ENCODE data around the gene PTK6.
"Not testable (repeated sequence)": the region's sequence is repeated elsewhere in the genome, so short reads cannot be mapped to it uniquely, and the experiment has no call there.

The PTK6 gene

GRCh38 chr20:63520934-63521601 is 16.1 kb downstream of the PTK6 start:
- Histone ChIP-seq H3K9me3 (ENCODE audit: control insufficient read depth, insufficient read depth, low read depth, low read length) (peaks cover 6% of the 10 kb centered on the region), H3K27me3 (ENCODE audit: control insufficient read depth, insufficient read depth, low read length) (peaks cover 14% of the 10 kb centered on the region), H3K4me3 (ENCODE audit: low read depth, low read length) (peak overlapping the region; percentile 79), H3K9ac (ENCODE audit: low read length) (peak overlapping the region; percentile 75), H3K27ac (ENCODE audit: low read depth, low read length) (peak overlapping the region; percentile 62; the same call in 1 of the 2 replicates), H3K36me3 (ENCODE audit: control insufficient read depth, insufficient read depth, low read length) (peaks cover 19% of the 10 kb centered on the region), H3K4me1 (ENCODE audit: control insufficient read depth, insufficient read depth, low read length) (peaks cover 10% of the 10 kb centered on the region)

- Histone ChIP-seq H3K4me3 (ENCODE audit: low read depth, low read length) (peak within 1 kb of the TSS; percentile 79), H3K4me1 (ENCODE audit: control insufficient read depth, insufficient read depth, low read length) (peaks cover 10% of the 10 kb centered on the region), H3K36me3 (ENCODE audit: control insufficient read depth, insufficient read depth, low read length) (peaks cover 19% of the 10 kb centered on the region), H3K27ac (ENCODE audit: low read depth, low read length) (peak within 1 kb of the TSS; percentile 71; the same call in 1 of the 2 replicates), H3K9ac (ENCODE audit: low read length) (peak within 1 kb of the TSS; percentile 75), H3K27me3 (ENCODE audit: control insufficient read depth, insufficient read depth, low read length) (peaks cover 14% of the 10 kb centered on the region), H3K9me3 (ENCODE audit: control insufficient read depth, insufficient read depth, low read depth, low read length) (peaks cover 6% of the 10 kb centered on the region)
Measured at GRCh38 chr20:63520504-63520933, 16.7 kb downstream of the PTK6 start, which contains the start of gene PPDPF. Gene PPDPF (plus strand): TSS chr20:63520765. CDS start chr20:63521309, 544 bp downstream.

DNA sequence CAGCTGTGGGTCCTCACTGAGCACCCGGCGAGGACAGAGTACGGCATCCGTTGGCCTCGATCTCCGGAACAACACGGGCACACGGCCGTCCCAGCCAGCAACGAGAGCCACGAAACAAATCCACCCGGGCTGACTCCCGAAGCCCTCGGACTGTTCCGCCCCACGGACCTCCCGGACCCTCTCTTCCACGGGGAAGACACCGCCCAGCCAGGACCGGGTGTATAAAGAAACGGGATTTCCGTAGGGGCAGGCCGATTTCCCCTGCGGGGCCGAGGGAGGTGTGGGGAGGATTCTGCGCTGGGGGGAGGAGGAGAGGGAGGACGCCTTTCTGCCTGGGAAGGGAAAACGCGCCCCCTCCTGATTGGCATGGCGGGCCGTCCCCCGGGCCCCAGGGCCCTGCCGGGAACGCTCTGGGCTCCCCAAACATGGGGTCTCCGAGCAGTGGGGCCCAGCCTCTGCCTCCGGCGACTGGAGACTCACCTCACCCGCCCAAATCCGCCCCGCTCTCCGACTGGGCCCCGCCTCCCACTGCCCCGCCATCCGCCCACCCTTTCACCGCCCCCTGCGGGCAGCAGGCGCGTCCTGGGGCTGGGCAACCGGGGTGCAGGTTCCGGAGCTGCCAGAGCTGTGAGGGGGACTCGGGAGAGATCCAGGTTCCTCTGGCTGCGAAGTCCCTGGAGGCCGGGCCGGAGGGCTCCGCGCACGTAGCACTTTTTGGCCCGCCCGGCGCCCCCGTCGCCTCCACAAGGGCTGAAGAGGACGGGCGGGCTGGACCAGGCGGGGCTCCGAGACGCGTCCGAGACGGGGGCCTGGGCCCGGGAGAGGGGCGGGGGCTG is 17.3 kb downstream of the PTK6 start:
- Histone ChIP-seq H3K4me3 (ENCODE audit: low read depth, low read length) (peak overlapping the region; percentile 79), H3K27ac (ENCODE audit: low read depth, low read length) (peak overlapping the region; percentile 71; the same call in 1 of the 2 replicates), H3K27me3 (ENCODE audit: control insufficient read depth, insufficient read depth, low read length) (peaks cover 14% of the 10 kb centered on the region), H3K36me3 (ENCODE audit: control insufficient read depth, insufficient read depth, low read length) (peaks cover 19% of the 10 kb centered on the region), H3K9me3 (ENCODE audit: control insufficient read depth, insufficient read depth, low read depth, low read length) (peaks cover 6% of the 10 kb centered on the region), H3K9ac (ENCODE audit: low read length) (peak overlapping the region; percentile 54), H3K4me1 (ENCODE audit: control insufficient read depth, insufficient read depth, low read length) (peaks cover 10% of the 10 kb centered on the region)

- Histone ChIP-seq H3K36me3 (ENCODE audit: control insufficient read depth, insufficient read depth, low read length) (peaks cover 19% of the 10 kb centered on the region), H3K9me3 (ENCODE audit: control insufficient read depth, insufficient read depth, low read depth, low read length) (peaks cover 9% of the 10 kb centered on the region), H3K9ac (ENCODE audit: low read length) (peak overlapping the region; percentile 49), H3K27me3 (ENCODE audit: control insufficient read depth, insufficient read depth, low read length) (peaks cover 14% of the 10 kb centered on the region), H3K27ac (ENCODE audit: low read depth, low read length) (no peak overlapping the region), H3K4me1 (ENCODE audit: control insufficient read depth, insufficient read depth, low read length) (peaks cover 10% of the 10 kb centered on the region), H3K4me3 (ENCODE audit: low read depth, low read length) (peak overlapping the region; percentile 79)
Measured at GRCh38 chr20:63518946-63519667, 18.1 kb downstream of the PTK6 start.

GRCh38 chr20:63518351-63518861 is 18.8 kb downstream of the PTK6 start:
- H3K27me3 ChIP-seq (ENCODE audit: control insufficient read depth, insufficient read depth, low read length), result peaks cover 14% of the 10 kb centered on the region
- H3K9me3 ChIP-seq (ENCODE audit: control insufficient read depth, insufficient read depth, low read depth, low read length), result peaks cover 9% of the 10 kb centered on the region
- peaks cover 15% of the 10 kb centered on the region for H3K36me3 ChIP-seq (ENCODE audit: control insufficient read depth, insufficient read depth, low read length)
- H3K4me1 ChIP-seq (ENCODE audit: control insufficient read depth, insufficient read depth, low read length), result peaks cover 10% of the 10 kb centered on the region
- H3K27ac ChIP-seq (ENCODE audit: low read depth, low read length), result no peak overlapping the region
- H3K4me3 ChIP-seq (ENCODE audit: low read depth, low read length), result no peak overlapping the region
- no peak overlapping the region for H3K9ac ChIP-seq (ENCODE audit: low read length)

- H3K9me3 ChIP-seq (ENCODE audit: control insufficient read depth, insufficient read depth, low read depth, low read length), result 0 out of 2 replicates have a peak, but pooled peaks cover 3% of the 10 kb centered on the region
- H3K4me3 ChIP-seq (ENCODE audit: low read depth, low read length), result no peak overlapping the region
- peaks cover 10% of the 10 kb centered on the region for H3K4me1 ChIP-seq (ENCODE audit: control insufficient read depth, insufficient read depth, low read length)
- H3K27me3 ChIP-seq (ENCODE audit: control insufficient read depth, insufficient read depth, low read length), result peaks cover 14% of the 10 kb centered on the region
- no peak overlapping the region for H3K9ac ChIP-seq (ENCODE audit: low read length)
- peaks cover 8% of the 10 kb centered on the region for H3K36me3 ChIP-seq (ENCODE audit: control insufficient read depth, insufficient read depth, low read length)
- no peak overlapping the region for H3K27ac ChIP-seq (ENCODE audit: low read depth, low read length)
Measured at GRCh38 chr20:63517376-63518309, 19.5 kb downstream of the PTK6 start.

DNA sequence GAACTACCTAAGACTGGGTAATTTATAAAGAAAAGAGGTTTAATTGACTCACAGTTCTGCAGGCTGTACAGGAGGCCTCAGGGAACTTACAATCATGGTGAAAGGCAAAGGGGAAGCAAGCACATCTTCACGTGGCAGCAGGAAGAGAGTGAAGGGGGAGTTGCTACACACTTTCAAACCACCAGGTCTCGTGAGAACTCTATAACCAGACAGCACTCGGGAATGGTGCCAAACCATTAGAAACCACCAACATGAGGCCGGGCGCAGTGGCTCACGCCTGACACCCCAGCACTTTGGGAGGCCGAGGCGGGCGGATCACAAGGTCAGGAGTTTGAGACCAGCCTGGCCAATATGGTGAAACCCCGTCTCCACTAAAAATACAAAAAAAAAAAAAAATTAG is 22.7 kb downstream of the PTK6 start:
- H3K4me1 ChIP-seq (ENCODE audit: control insufficient read depth, insufficient read depth, low read length); H3K9me3 ChIP-seq (ENCODE audit: control insufficient read depth, insufficient read depth, low read depth, low read length); H3K27ac ChIP-seq (ENCODE audit: low read depth, low read length); H3K36me3 ChIP-seq (ENCODE audit: control insufficient read depth, insufficient read depth, low read length); H3K9ac ChIP-seq (ENCODE audit: low read length); H3K4me3 ChIP-seq (ENCODE audit: low read depth, low read length): not testable (repeated sequence)
- peaks cover 11% of the 10 kb centered on the region for H3K27me3 ChIP-seq (ENCODE audit: control insufficient read depth, insufficient read depth, low read length)

- no peak overlapping the region for H3K4me3 ChIP-seq (ENCODE audit: low read depth, low read length)
- no peaks in the 10 kb centered on the region for H3K36me3 ChIP-seq (ENCODE audit: control insufficient read depth, insufficient read depth, low read length)
- H3K27ac ChIP-seq (ENCODE audit: low read depth, low read length), result no peak overlapping the region
- H3K9ac ChIP-seq (ENCODE audit: low read length), result no peak overlapping the region
- H3K9me3 ChIP-seq (ENCODE audit: control insufficient read depth, insufficient read depth, low read depth, low read length), result peaks cover 4% of the 10 kb centered on the region; the same call in 1 of the 2 replicates
- no peaks in the 10 kb centered on the region; the same call in 1 of the 2 replicates for H3K27me3 ChIP-seq (ENCODE audit: control insufficient read depth, insufficient read depth, low read length)
- peaks cover 2% of the 10 kb centered on the region; the same call in 1 of the 2 replicates for H3K4me1 ChIP-seq (ENCODE audit: control insufficient read depth, insufficient read depth, low read length)
Measured at GRCh38 chr20:63513207-63513606, 24.0 kb downstream of the PTK6 start.

DNA sequence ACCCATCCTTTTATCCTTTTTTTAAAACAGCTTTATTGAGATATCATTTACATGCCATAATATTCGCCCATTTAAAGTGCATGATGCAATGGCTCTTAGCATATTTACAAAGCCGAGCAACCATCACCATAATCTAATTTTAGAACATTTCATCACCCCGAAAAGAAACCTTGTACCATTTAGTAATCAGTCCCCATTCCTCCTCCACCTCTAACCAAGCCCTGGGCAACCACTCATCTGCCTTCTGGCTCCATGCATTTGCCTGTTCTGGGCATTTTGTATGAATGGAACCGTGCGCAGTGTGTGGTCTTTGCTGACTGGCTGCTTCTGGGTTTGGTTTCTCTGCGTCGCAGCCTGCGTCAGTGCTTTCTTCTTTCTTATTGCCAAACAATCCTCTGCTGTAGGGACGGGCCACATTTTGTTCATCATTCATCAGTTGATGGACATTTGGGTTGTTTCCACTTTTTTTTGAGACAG is 28.1 kb downstream of the PTK6 start:
- H3K4me1 ChIP-seq (ENCODE audit: control insufficient read depth, insufficient read depth, low read length), result no peaks in the 10 kb centered on the region
- H3K9ac ChIP-seq (ENCODE audit: low read length), result no peak overlapping the region
- peaks cover 6% of the 10 kb centered on the region; the same call in 1 of the 2 replicates for H3K27me3 ChIP-seq (ENCODE audit: control insufficient read depth, insufficient read depth, low read length)
- H3K4me3 ChIP-seq (ENCODE audit: low read depth, low read length), result no peak overlapping the region
- no peaks in the 10 kb centered on the region for H3K36me3 ChIP-seq (ENCODE audit: control insufficient read depth, insufficient read depth, low read length)
- H3K27ac ChIP-seq (ENCODE audit: low read depth, low read length), result no peak overlapping the region
- H3K9me3 ChIP-seq (ENCODE audit: control insufficient read depth, insufficient read depth, low read depth, low read length), result peaks cover 9% of the 10 kb centered on the region; the same call in 1 of the 2 replicates
